Heart left ventricle (tissue), 16 donors: ENCODE results near the gene ALDH4A1. TPM values are rescaled to one million over a fixed set of nuclear protein-coding genes. Genes with fewer than 3 reads are reported as not detected.
A peak's percentile ranks its signal among the peaks of the same experiment; 100 is the strongest.

ENCODE experiments used
- ATAC-seq, 4 donors: fragments of 200-7000 bp; cut with Tn5 transposase; one replicate each; pipeline ENCODE4 v1.9.1; 2020 to 2022; ENCODE audit warnings: moderate library complexity in 4 of 4, mild to moderate bottlenecking in 3 of 4, moderate number of reproducible peaks in 1 of 4
- DNase-seq, 5 donors: peaks; one replicate each; pipeline ENCODE4 v3.0.0-alpha.2; 2020
- H3K27ac ChIP-seq, 12 donors: fragments of 200-600 bp; sonication (generic) in 4 of 12; one replicate each; pipeline versions ENCODE4 v1.5.0 to v1.8.0; 2016 to 2022; ENCODE audit warnings: mild to moderate bottlenecking in 2 of 12
- H3K27me3 ChIP-seq, 9 donors: fragments of 200-600 bp; sonication (generic) in 2 of 9; one replicate each; pipeline versions ENCODE4 v1.5.1 to v1.8.0; 2016 to 2022; ENCODE audit warnings: mild to moderate bottlenecking in 3 of 9
- H3K36me3 ChIP-seq, 9 donors: fragments of 200-600 bp; sonication (generic) in 2 of 9; one replicate each; pipeline versions ENCODE4 v1.5.0 to v1.8.0; 2018 to 2022; ENCODE audit warnings: mild to moderate bottlenecking in 2 of 9
- H3K4me1 ChIP-seq, 12 donors: fragments of 200-600 bp; sonication (generic) in 4 of 12; one replicate each; pipeline versions ENCODE4 v1.5.0 to v1.8.0; 2016 to 2022; ENCODE audit warnings: mild to moderate bottlenecking in 3 of 12
- H3K4me3 ChIP-seq, 12 donors: fragments of 200-600 bp; sonication (generic) in 4 of 12; one replicate each; pipeline versions ENCODE4 v1.5.0 to v1.8.0; 2017 to 2022; ENCODE audit warnings: mild to moderate bottlenecking in 9 of 12, moderate library complexity in 4 of 12
- H3K9me3 ChIP-seq, 12 donors: fragments of 200-600 bp; sonication (generic) in 4 of 12; one replicate each; pipeline versions ENCODE4 v1.5.0 to v1.8.0; 2016 to 2022; ENCODE audit warnings: mild to moderate bottlenecking in 1 of 12
- POLR2A ChIP-seq, 2 donors: fragments of 450-650 bp; IDR thresholded peaks; one replicate each; pipeline ENCODE4 v1.6.1; 2017; ENCODE audit warnings: antibody characterized with exemption in 2 of 2, mild to moderate bottlenecking in 2 of 2, moderate library complexity in 2 of 2
- WGBS, 4 donors: extraction: QIAGEN DNeasy Blood & Tissue Kit in 2 of 4; methylation state at CpG; one replicate each; pipeline versions ENCODE4 v1.1.5 to v1.1.7; 2013 to 2018; 5-methylcytosine and 5-hydroxymethylcytosine counted together
- intact Hi-C, 10 donors: fragments of 100-400 bp; cut with DNase I; formaldehyde crosslinking; loops; one replicate each; pipeline versions ENCODE4 v1.11.1 to v1.14.2; 2022
- polyA plus RNA-seq, 2 donors: library from polyadenylated mRNA; stranded (reverse); fragments of 200-250 nt; gene quantifications; one replicate each; pipeline ENCODE4 v1.2.3, GENCODE V29; 2013
- total RNA-seq, 9 donors: library from RNA; depleted of rRNA in 2 of 9; stranded (reverse); fragments of >200 nt in 2 of 9; fragmentation: NEBNext Ultra II Directional in 3 of 9; extraction: Animal tissue kit (Norgen Biotek cat#: 25700) in 3 of 9; gene quantifications; one replicate each; pipeline versions ENCODE4 v1.1.0 to v1.2.4, GENCODE V29; 2016 to 2023
- TF ChIP-seq, protein P1 (sequence below), 12 donors: fragments of 200-600 bp; sonication (generic) in 4 of 12; IDR thresholded peaks; one replicate each; pipeline versions ENCODE4 v1.5.0 to v1.8.0; 2018 to 2022; ENCODE audit warnings: antibody characterized with exemption in 12 of 12, mild to moderate bottlenecking in 5 of 12
- donor health status: ischemic (EF 13 %, LVEDD 7.1; RV severe dilation, severe dysfunction).
- donor health status: healthy with polysubstance abuse.
- donor health status: DM: no; HTN: yes; CAD: no.
- donor health status: DM: no; HTN: no; CAD: no.
- donor health status: ischemic (EF 25% LVEDD 6.9; RV normal size, moderate dysfunction).
- donor health status: ischemic (EF 25% LVEDD 5.7; RV mildly dilated, moderate dysfunction).
- donor health status: healthy.
- donor health status: DM: yes; HTN: yes; CAD: no.
- donor health status: ischemic (EF 35%, LVEDD 5.7; RV mildly dilated, moderate dysfunction).
- donor health status: nonischemic (EF 11% LVEDD 7.7; RV severe dilation, severe dysfunction).
- donor health status: DM: yes; HTN: yes; CAD: no.
- donor health status: PGD.
- donor health status: ischemic (EF 29% LVEDD 5.4; RV normal size, mild dysfunction).
- donor health status: nonischemic (EF 23%, LVEDD 6.1; RV moderate dilation, normal function).

The ALDH4A1 gene
- total and polyA plus RNA-seq, 11 donors, result 20.8 to 57.6 (median 30.6) TPM

DNA sequence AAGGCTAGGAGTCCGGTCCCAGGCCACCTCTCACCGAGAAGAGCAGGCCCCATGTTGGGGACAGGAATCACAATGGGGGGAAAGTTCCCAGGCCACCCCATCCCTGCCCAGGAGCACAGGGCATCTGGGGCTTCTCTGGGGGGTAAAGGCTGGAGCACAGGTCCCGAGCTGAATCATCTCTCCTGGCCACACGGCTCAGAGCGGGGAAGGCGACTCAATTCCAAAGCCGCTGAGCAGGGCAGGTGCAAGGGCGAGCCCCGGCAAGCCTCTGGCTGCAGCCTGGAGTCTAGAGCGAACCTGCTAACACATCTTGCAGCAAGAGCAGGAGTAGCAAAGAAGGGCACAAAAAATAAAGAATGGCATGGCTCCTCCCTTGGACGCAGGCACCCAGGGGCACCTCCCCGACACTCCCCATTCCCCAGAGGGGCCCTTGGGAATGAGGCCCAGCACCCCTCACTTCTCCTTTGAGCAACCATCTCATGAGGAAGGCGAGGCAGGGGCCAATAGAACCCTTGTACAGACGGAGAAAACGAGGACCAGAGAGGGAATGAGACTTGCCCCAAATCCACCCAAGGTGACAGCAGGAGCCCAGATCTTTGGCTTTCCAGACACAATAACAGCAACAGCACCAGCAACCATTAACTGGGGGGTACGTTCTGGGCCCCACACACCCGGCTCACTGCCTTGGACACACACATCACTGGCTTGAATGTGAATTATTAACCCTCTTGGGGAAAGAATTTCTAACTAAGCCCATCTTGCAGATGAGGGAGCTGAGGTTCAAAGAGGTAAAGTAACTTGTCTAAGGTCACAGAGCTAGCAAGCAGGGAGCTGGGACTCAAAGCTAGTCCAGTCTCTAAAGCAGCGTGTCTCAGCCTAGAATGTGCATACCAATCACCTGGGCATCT is 20.7 kb upstream of the ALDH4A1 start:
- no peak for DNase-seq
- peaks cover 18 to 67% (median 57%) of the 10 kb centered on the region in 12 donors for H3K4me1 ChIP-seq
- intact Hi-C loops, result loop anchor here in 6 of 10 donors (2.0 to 5.0 kb wide), 5 partner anchors 28 to 34 kb away; partner anchors contain the start of gene IFFO2 (in 3 of the 6)
- H3K9me3 ChIP-seq, result no peaks in the 10 kb centered on the region
- ATAC-seq, result no peak
- peaks cover 0 to 15% (median 8%) of the 10 kb centered on the region in 9 donors for H3K36me3 ChIP-seq
- peak overlapping the region in 7 of 12 donors; percentile 12 to 40 (median 20) for H3K4me3 ChIP-seq
- TF ChIP-seq POLR2A (IDR thresholded peaks at IDR 0.05), result no peak
- TF ChIP-seq, protein P1, sequence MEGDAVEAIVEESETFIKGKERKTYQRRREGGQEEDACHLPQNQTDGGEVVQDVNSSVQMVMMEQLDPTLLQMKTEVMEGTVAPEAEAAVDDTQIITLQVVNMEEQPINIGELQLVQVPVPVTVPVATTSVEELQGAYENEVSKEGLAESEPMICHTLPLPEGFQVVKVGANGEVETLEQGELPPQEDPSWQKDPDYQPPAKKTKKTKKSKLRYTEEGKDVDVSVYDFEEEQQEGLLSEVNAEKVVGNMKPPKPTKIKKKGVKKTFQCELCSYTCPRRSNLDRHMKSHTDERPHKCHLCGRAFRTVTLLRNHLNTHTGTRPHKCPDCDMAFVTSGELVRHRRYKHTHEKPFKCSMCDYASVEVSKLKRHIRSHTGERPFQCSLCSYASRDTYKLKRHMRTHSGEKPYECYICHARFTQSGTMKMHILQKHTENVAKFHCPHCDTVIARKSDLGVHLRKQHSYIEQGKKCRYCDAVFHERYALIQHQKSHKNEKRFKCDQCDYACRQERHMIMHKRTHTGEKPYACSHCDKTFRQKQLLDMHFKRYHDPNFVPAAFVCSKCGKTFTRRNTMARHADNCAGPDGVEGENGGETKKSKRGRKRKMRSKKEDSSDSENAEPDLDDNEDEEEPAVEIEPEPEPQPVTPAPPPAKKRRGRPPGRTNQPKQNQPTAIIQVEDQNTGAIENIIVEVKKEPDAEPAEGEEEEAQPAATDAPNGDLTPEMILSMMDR (IDR thresholded peaks at IDR 0.05), result no peak
- no peaks in the 10 kb centered on the region for H3K27me3 ChIP-seq
- 63 to 67% (median 65%) methylated on average over 17 to 18 of the region's 18 CpGs for WGBS, 4 donors
- peak overlapping the region; percentile 57 to 97 (median 92) for H3K27ac ChIP-seq

DNA sequence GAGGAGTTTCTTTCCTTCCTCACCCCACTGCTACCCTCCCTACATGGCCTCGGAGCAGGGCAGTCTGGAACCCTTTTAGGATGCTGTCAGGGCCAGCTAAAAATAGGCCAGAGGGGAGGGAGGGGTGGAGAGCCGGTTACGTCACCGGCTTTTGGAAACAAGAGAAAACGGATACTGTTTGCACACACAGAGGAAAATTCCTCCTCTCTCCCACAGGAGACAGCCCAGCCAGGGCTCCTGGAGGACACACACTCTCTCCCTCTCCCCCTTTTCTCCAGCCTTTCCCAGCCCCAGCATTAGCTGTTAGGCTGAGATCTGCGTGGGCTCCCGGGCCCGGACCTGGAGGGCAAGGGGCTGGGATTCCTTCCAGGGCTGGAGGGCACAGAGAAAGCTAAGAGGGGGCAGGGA is 20.0 kb upstream of the ALDH4A1 start:
- H3K36me3 ChIP-seq, result peaks cover 0 to 15% (median 9%) of the 10 kb centered on the region in 9 donors
- TF ChIP-seq, protein P1 (IDR thresholded peaks at IDR 0.05), result peak in 5 of 12 donors; percentile 15 to 32 (median 19)
- TF ChIP-seq POLR2A (IDR thresholded peaks at IDR 0.05), result peak in 1 of 2 donors; percentile 78
- ATAC-seq (peak; percentile 86 to 89 (median 88)), DNase-seq (peak; percentile 83 to 91 (median 90))
- no peaks in the 10 kb centered on the region for H3K9me3 ChIP-seq
- 2 to 13% (median 5%) methylated on average over 5 to 8 of the region's 8 CpGs for WGBS, 4 donors
- intact Hi-C loops, result loop anchor here in 6 of 10 donors (2.0 to 5.0 kb wide), 5 partner anchors 28 to 35 kb away; partner anchors contain the start of gene IFFO2 (in 3 of the 6)
- peak overlapping the region; percentile 57 to 97 (median 92) for H3K27ac ChIP-seq
- peaks cover 17 to 59% (median 50%) of the 10 kb centered on the region in 12 donors for H3K4me1 ChIP-seq
- no peaks in the 10 kb centered on the region for H3K27me3 ChIP-seq
- peak overlapping the region in 8 of 12 donors; percentile 4 to 40 (median 18) for H3K4me3 ChIP-seq

DNA sequence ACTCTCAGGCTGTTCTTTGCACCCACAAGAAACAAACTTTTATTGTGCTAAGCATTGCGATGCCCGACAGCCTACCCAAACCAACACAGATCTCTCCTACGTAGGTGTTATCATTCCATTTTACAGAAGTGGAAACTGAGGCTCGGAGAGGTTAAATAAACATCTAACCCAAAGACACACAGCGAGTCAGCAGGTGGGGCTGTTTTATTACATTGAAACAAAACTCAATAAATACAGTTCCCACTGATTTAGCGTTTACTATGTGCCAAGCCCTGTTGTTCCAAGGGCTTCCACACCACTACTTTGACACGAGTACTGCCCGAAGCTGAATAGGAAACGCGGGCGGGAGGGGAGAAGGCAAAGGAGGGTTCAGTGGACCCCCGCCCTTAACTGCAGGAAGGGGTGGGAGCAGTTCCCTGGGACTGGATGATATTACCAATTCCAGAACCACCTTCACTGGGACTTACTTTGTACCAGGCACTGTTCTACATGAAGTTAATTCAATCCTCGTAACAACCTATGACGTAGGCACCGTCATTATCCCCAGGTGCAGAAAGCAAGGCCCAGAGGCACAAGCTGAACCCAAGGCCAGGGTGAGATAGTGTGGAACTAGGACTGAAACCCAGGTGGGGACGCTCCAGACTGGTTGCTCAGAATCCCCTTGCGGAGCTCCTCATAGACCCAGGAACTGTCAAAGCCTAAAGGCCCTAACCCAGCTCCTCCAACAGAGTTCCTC is 19.3 kb upstream of the ALDH4A1 start:
- TF ChIP-seq, protein P1 (IDR thresholded peaks at IDR 0.05), result peak in 7 of 12 donors; percentile 12 to 48 (median 28)
- TF ChIP-seq POLR2A (IDR thresholded peaks at IDR 0.05), result no peak
- peaks cover 10 to 53% (median 44%) of the 10 kb centered on the region in 12 donors for H3K4me1 ChIP-seq
- H3K9me3 ChIP-seq, result no peaks in the 10 kb centered on the region
- H3K27me3 ChIP-seq, result no peaks in the 10 kb centered on the region
- DNase-seq (peak in 1 of 5 donors; percentile 32), ATAC-seq (peak in 3 of 4 donors; percentile 2 to 10 (median 2))
- WGBS, 4 donors, result 55 to 66% (median 60%) methylated on average over 17 of the region's 17 CpGs
- H3K27ac ChIP-seq, result peak overlapping the region; percentile 57 to 97 (median 92)
- H3K36me3 ChIP-seq, result peaks cover 0 to 18% (median 10%) of the 10 kb centered on the region in 9 donors
- H3K4me3 ChIP-seq, result peak overlapping the region in 8 of 12 donors; percentile 3 to 35 (median 16)
- intact Hi-C loops, result loop anchor here in 6 of 10 donors (2.0 to 5.0 kb wide), 5 partner anchors 29 to 36 kb away; partner anchors contain the start of gene IFFO2 (in 3 of the 6)
